GM10266 (cell line): ENCODE measurements around the gene EGLN1.
"Not testable (repeated sequence)": the region's sequence is repeated elsewhere in the genome, so short reads cannot be mapped to it uniquely, and the experiment has no call there.

Experiments used
- DNase-seq: peaks from one replicate; pipeline ENCODE4 v3.0.0; 2012; ENCODE audit errors: extremely low spot score
- CTCF ChIP-seq: IDR thresholded peaks from 2 replicates; pipeline ENCODE4 v1.5.1; 2012; ENCODE audit warnings: mild to moderate bottlenecking, low read depth; ENCODE audit not compliant: control insufficient read depth, insufficient read depth; ENCODE audit errors: missing control alignments

The EGLN1 gene

GRCh38 chr1:231421971-231422797, at the start of gene EGLN1:
EGLN1 (minus strand) TSS chr1:231422287; CDS start chr1:231421888, 399 bp downstream.
- DNase-seq: peak; percentile 95
- TF ChIP-seq CTCF: peak; percentile 59

- DNase-seq: not testable (repeated sequence)
These were observed 49.4 kb upstream of the EGLN1 start for GRCh38 chr1:231471500-231471899.

GRCh38 chr1:231471027-231471426, 48.9 kb upstream of the EGLN1 start:
- DNase-seq: not testable (repeated sequence)

- no peak for DNase-seq
- no peak for TF ChIP-seq CTCF
These were observed 45.9 kb upstream of the EGLN1 start for GRCh38 chr1:231467986-231468385.

GRCh38 chr1:231465051-231465450, 43.0 kb upstream of the EGLN1 start:
- no peak for DNase-seq
- no peak for TF ChIP-seq CTCF

- DNase-seq: no peak
- no peak for TF ChIP-seq CTCF
These were observed 41.5 kb upstream of the EGLN1 start for GRCh38 chr1:231463541-231463940.

- DNase-seq: peak; percentile 33
- no peak for TF ChIP-seq CTCF
These were observed 38.5 kb upstream of the EGLN1 start for GRCh38 chr1:231460614-231461013.

- not testable (repeated sequence) for DNase-seq
These were observed 37.4 kb upstream of the EGLN1 start for GRCh38 chr1:231459438-231459837.

GRCh38 chr1:231457956-231458355, 35.9 kb upstream of the EGLN1 start:
- DNase-seq: not testable (repeated sequence)

GRCh38 chr1:231454133-231454532, 32.0 kb upstream of the EGLN1 start:
- not testable (repeated sequence) for DNase-seq
